ENCODE measurements around the gene MUC20. TPM values are rescaled to one million over a fixed set of nuclear protein-coding genes. Genes with fewer than 3 reads are reported as not detected.
"Not testable (repeated sequence)": the region's sequence is repeated elsewhere in the genome, so short reads cannot be mapped to it uniquely, and the experiment has no call there.

Gene MUC20
- polyA plus RNA-seq, 1 donor from 2014 or later = 3.0 TPM

GRCh38 chr3:195724363-195724762, 3.6 kb downstream of the MUC20 start:
- H3K9me2 ChIP-seq (ENCODE audit: insufficient read depth, low read length); H3K9ac ChIP-seq (ENCODE audit: low read length); H3F3A ChIP-seq (ENCODE audit: insufficient read depth, low read length, poor library complexity, severe bottlenecking); H3K27me3 ChIP-seq (ENCODE audit: insufficient read depth, low read depth, low read length); H3K9me3 ChIP-seq (ENCODE audit: low read length); H3K4me2 ChIP-seq (ENCODE audit: low read length); H2AFZ ChIP-seq (ENCODE audit: low read depth, low read length); H3K27ac ChIP-seq (ENCODE audit: low read length); H3K79me2 ChIP-seq (replicated peaks; ENCODE audit: insufficient read depth, low read length); H3K4me3 ChIP-seq (ENCODE audit: low read length); H3K36me3 ChIP-seq (ENCODE audit: insufficient read depth, low read length); H4K20me1 ChIP-seq (ENCODE audit: insufficient read depth): not testable (repeated sequence)

GRCh38 chr3:195725916-195726740, 5.3 kb downstream of the MUC20 start:
- H4K20me1 ChIP-seq (ENCODE audit: insufficient read depth); H3K9me2 ChIP-seq (ENCODE audit: insufficient read depth, low read length); H3K27me3 ChIP-seq (ENCODE audit: insufficient read depth, low read depth, low read length); H3K4me2 ChIP-seq (ENCODE audit: low read length); H3F3A ChIP-seq (ENCODE audit: insufficient read depth, low read length, poor library complexity, severe bottlenecking); H3K4me3 ChIP-seq (ENCODE audit: low read length); H3K36me3 ChIP-seq (ENCODE audit: insufficient read depth, low read length); H3K9me3 ChIP-seq (ENCODE audit: low read length); H3K79me2 ChIP-seq (replicated peaks; ENCODE audit: insufficient read depth, low read length); H3K27ac ChIP-seq (ENCODE audit: low read length); H3K9ac ChIP-seq (ENCODE audit: low read length); H2AFZ ChIP-seq (ENCODE audit: low read depth, low read length): not testable (repeated sequence)

GRCh38 chr3:195727606-195728195, 6.9 kb downstream of the MUC20 start:
- Histone ChIP-seq H3K9me3 (ENCODE audit: low read length) (no peaks in the 10 kb centered on the region), H3F3A (ENCODE audit: insufficient read depth, low read length, poor library complexity, severe bottlenecking) (no peaks in the 10 kb centered on the region), H2AFZ (ENCODE audit: low read depth, low read length) (no peak overlapping the region), H3K4me2 (ENCODE audit: low read length) (no peak overlapping the region), H3K79me2 (replicated peaks; ENCODE audit: insufficient read depth, low read length) (no peaks in the 10 kb centered on the region), H3K27me3 (ENCODE audit: insufficient read depth, low read depth, low read length) (no peaks in the 10 kb centered on the region), H3K9ac (ENCODE audit: low read length) (no peak overlapping the region), H3K36me3 (ENCODE audit: insufficient read depth, low read length) (no peaks in the 10 kb centered on the region), H3K4me3 (ENCODE audit: low read length) (no peak overlapping the region), H3K27ac (ENCODE audit: low read length) (no peak overlapping the region), H4K20me1 (ENCODE audit: insufficient read depth) (no peaks in the 10 kb centered on the region), H3K9me2 (ENCODE audit: insufficient read depth, low read length) (no peaks in the 10 kb centered on the region)
- TF ChIP-seq POLR2AphosphoS5 (IDR thresholded peaks at IDR 0.05) (no peak), CTCF (IDR thresholded peaks at IDR 0.05; ENCODE audit: poor library complexity, severe bottlenecking) (no peak), SMC3 (conservative IDR thresholded peaks at IDR 0.05; ENCODE audit: poor library complexity) (no peak), REST (IDR thresholded peaks at IDR 0.05; ENCODE audit: borderline replicate concordance) (no peak), MXI1 (conservative IDR thresholded peaks at IDR 0.05; ENCODE audit: poor library complexity, severe bottlenecking) (no peak), EZH2 (IDR thresholded peaks at IDR 0.05; ENCODE audit: borderline replicate concordance, insufficient read depth, low read length, poor library complexity, severe bottlenecking) (no peak), EP300 (conservative IDR thresholded peaks at IDR 0.05; ENCODE audit: poor library complexity, severe bottlenecking) (no peak), TAF1 (IDR thresholded peaks at IDR 0.05; ENCODE audit: low read depth) (no peak), RAD21 (conservative IDR thresholded peaks at IDR 0.05) (no peak)

- not testable (repeated sequence) for H3K36me3 ChIP-seq (ENCODE audit: insufficient read depth, low read length); H3K9ac ChIP-seq (ENCODE audit: low read length); H3K4me3 ChIP-seq (ENCODE audit: low read length); H3K9me2 ChIP-seq (ENCODE audit: insufficient read depth, low read length); H3K4me2 ChIP-seq (ENCODE audit: low read length); H4K20me1 ChIP-seq (ENCODE audit: insufficient read depth); H3K27me3 ChIP-seq (ENCODE audit: insufficient read depth, low read depth, low read length); H3K79me2 ChIP-seq (replicated peaks; ENCODE audit: insufficient read depth, low read length); H3F3A ChIP-seq (ENCODE audit: insufficient read depth, low read length, poor library complexity, severe bottlenecking); H2AFZ ChIP-seq (ENCODE audit: low read depth, low read length); H3K9me3 ChIP-seq (ENCODE audit: low read length); H3K27ac ChIP-seq (ENCODE audit: low read length)
Measured at GRCh38 chr3:195728789-195729188, 8.0 kb downstream of the MUC20 start.
